ENCODE results near the gene SH3D19. TPM values are rescaled to one million over a fixed set of nuclear protein-coding genes. Genes with fewer than 3 reads are reported as not detected.
"Not testable (repeated sequence)": the region's sequence is repeated elsewhere in the genome, so short reads cannot be mapped to it uniquely, and the experiment has no call there.

Gene SH3D19
- total RNA-seq, 1 donor from 2014 or later: 4.9 TPM

DNA sequence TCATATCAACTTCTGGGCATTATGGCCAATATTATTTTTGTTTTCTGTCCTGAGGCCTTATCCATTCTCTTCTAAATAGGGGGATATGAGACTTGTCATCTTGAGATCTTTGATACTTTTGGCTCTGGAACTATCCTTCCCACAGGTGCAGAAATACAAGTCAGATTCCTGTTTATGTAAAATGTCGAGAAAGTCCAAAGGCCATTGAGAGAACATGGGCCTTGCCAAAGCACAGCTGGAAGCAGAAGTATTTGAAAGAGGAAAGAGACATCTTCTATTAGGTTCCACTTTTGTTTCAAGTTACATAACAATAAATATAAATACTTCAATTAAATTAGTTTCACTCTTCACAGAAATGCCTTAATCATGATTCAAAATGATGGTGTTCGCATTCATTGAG, 69.3 kb downstream of the SH3D19 start:
- no peak overlapping the region for H3K4me3 Mint-ChIP-seq (ENCODE audit: unreplicated experiment)
- no peaks in the 10 kb centered on the region for H3K4me1 Mint-ChIP-seq (ENCODE audit: low read depth, unreplicated experiment)
- TF ChIP-seq, protein P1, sequence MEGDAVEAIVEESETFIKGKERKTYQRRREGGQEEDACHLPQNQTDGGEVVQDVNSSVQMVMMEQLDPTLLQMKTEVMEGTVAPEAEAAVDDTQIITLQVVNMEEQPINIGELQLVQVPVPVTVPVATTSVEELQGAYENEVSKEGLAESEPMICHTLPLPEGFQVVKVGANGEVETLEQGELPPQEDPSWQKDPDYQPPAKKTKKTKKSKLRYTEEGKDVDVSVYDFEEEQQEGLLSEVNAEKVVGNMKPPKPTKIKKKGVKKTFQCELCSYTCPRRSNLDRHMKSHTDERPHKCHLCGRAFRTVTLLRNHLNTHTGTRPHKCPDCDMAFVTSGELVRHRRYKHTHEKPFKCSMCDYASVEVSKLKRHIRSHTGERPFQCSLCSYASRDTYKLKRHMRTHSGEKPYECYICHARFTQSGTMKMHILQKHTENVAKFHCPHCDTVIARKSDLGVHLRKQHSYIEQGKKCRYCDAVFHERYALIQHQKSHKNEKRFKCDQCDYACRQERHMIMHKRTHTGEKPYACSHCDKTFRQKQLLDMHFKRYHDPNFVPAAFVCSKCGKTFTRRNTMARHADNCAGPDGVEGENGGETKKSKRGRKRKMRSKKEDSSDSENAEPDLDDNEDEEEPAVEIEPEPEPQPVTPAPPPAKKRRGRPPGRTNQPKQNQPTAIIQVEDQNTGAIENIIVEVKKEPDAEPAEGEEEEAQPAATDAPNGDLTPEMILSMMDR (IDR thresholded peaks at IDR 0.05; ENCODE audit: partially characterized antibody, unreplicated experiment): no peak
- H3K9me3 Mint-ChIP-seq (ENCODE audit: unreplicated experiment): peaks cover 1% of the 10 kb centered on the region
- peaks cover 3% of the 10 kb centered on the region for H3K36me3 Mint-ChIP-seq (ENCODE audit: unreplicated experiment)
- no peak for DNase-seq
- H3K27ac Mint-ChIP-seq (ENCODE audit: unreplicated experiment): no peak overlapping the region
- H3K27me3 Mint-ChIP-seq (ENCODE audit: unreplicated experiment): no peaks in the 10 kb centered on the region

DNA sequence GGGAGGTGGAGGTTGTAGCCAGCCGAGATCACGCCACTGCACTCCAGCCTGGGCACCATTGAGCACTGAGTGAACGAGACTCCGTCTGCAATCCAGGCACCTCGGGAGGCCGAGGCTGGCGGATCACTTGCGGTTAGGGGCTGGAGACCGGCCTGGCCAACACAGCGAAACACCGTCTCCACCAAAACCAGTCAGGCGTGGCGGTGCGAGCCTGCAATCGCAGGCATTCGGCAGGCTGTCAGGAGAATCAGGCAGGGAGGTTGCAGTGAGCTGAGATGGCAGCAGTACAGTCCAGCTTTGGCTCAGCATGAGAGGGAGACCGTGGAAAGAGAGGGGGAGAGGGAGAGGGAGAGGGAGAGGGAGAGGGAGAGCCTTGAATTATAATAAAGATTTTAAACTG, 69.7 kb downstream of the SH3D19 start:
- H3K4me3 Mint-ChIP-seq (ENCODE audit: unreplicated experiment); H3K27me3 Mint-ChIP-seq (ENCODE audit: unreplicated experiment); H3K4me1 Mint-ChIP-seq (ENCODE audit: low read depth, unreplicated experiment); H3K36me3 Mint-ChIP-seq (ENCODE audit: unreplicated experiment); DNase-seq; H3K27ac Mint-ChIP-seq (ENCODE audit: unreplicated experiment); H3K9me3 Mint-ChIP-seq (ENCODE audit: unreplicated experiment): not testable (repeated sequence)

DNA sequence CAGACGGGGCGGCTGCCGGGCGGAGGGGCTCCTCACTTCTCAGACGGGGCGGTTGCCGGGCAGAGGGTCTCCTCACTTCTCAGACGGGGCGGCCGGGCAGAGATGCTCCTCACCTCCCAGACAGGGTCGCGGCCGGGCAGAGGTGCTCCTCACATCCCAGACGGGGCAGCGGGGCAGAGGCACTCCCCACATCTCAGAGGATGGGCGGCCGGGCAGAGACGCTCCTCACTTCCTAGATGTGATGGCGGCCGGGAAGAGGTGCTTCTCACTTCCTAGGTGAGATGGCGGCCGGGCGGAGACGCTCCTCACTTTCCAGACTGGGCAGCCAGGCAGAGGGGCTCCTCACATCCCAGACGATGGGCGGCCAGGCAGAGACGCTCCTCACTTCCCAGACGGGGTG, 70.2 kb downstream of the SH3D19 start:
- not testable (repeated sequence) for H3K9me3 Mint-ChIP-seq (ENCODE audit: unreplicated experiment); DNase-seq; H3K4me1 Mint-ChIP-seq (ENCODE audit: low read depth, unreplicated experiment); H3K27ac Mint-ChIP-seq (ENCODE audit: unreplicated experiment); H3K4me3 Mint-ChIP-seq (ENCODE audit: unreplicated experiment); H3K27me3 Mint-ChIP-seq (ENCODE audit: unreplicated experiment); H3K36me3 Mint-ChIP-seq (ENCODE audit: unreplicated experiment)

DNA sequence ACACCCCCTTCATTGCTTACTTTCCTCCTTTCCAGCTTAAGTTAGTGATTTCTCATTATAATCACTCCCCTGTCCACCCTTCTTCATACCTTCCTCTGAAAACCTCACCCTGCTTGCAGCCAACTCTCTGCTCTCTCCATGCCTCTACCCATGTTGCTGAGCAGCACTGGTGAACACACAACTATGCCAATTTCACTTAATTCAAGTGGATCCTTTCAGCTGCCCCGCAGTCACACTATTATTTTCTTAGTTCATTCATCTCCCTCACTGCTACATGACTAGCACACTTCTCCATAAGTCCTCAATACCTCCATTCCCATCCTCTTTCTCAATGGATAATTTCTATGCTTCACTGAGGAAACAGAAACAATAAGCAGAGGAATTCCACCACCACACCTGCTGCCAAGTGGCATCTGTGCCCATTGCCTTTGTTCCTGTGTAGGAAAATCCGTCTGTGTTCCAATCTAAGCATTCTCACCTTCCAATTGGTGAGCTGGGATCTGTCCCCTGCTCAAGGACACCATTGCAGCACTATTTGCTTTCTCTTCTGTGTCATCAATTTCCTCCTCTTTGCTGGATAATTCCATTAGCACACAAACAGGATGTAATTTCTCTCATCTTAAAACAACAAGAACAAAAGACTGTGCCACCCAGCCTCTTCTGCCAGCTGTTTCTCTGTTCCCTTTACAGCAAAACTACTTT, 73.7 kb downstream of the SH3D19 start:
- no peak for DNase-seq
- H3K4me3 Mint-ChIP-seq (ENCODE audit: unreplicated experiment): no peak overlapping the region
- no peaks in the 10 kb centered on the region for H3K9me3 Mint-ChIP-seq (ENCODE audit: unreplicated experiment)
- H3K36me3 Mint-ChIP-seq (ENCODE audit: unreplicated experiment): no peaks in the 10 kb centered on the region
- H3K4me1 Mint-ChIP-seq (ENCODE audit: low read depth, unreplicated experiment): no peaks in the 10 kb centered on the region
- H3K27ac Mint-ChIP-seq (ENCODE audit: unreplicated experiment): no peak overlapping the region
- TF ChIP-seq, protein P1 (IDR thresholded peaks at IDR 0.05; ENCODE audit: partially characterized antibody, unreplicated experiment): no peak
- no peaks in the 10 kb centered on the region for H3K27me3 Mint-ChIP-seq (ENCODE audit: unreplicated experiment)

DNA sequence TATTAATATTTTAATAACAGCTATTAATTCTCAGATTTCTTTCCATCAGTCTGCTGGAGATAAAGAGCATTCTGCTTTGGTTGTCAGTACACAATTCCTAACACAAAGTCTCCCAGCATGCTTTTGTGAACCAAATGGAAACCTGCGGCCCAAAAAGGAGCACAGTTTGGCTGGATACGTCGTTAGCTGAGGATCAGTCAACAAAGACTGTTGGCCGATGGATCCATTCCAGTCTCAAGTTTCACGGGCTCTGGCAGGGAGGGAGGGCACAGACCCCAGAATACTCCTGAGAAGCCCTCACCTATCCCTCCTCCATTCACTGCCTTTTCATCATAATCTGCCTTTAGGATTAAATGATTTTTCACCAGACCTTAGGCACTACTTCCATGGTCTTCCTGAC, 74.7 kb downstream of the SH3D19 start:
- no peaks in the 10 kb centered on the region for H3K27me3 Mint-ChIP-seq (ENCODE audit: unreplicated experiment)
- TF ChIP-seq, protein P1 (IDR thresholded peaks at IDR 0.05; ENCODE audit: partially characterized antibody, unreplicated experiment): no peak
- no peak overlapping the region for H3K27ac Mint-ChIP-seq (ENCODE audit: unreplicated experiment)
- no peak overlapping the region for H3K4me3 Mint-ChIP-seq (ENCODE audit: unreplicated experiment)
- no peaks in the 10 kb centered on the region for H3K9me3 Mint-ChIP-seq (ENCODE audit: unreplicated experiment)
- no peaks in the 10 kb centered on the region for H3K4me1 Mint-ChIP-seq (ENCODE audit: low read depth, unreplicated experiment)
- no peak for DNase-seq
- H3K36me3 Mint-ChIP-seq (ENCODE audit: unreplicated experiment): no peaks in the 10 kb centered on the region

DNA sequence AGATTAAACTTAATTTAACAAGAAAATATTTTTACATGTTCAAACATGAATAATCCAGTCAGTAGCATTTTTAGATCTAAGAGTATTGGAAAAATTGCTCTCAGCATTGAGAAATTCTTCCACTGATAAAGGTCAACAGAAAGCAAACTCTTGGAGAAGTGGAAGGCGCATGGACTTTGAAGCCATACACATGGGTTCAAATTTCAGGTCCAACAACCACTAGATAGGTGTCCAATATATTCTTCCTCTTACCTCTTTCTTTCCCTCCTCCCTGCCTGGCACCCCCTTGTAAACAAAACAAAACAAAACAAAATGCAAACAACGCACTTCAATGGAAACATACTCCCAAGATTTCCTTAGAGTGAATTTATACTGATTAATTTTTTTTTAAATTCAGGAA, 76.9 kb downstream of the SH3D19 start:
- Mint-ChIP-seq H3K4me1 (ENCODE audit: low read depth, unreplicated experiment) (no peaks in the 10 kb centered on the region), H3K36me3 (ENCODE audit: unreplicated experiment) (no peaks in the 10 kb centered on the region), H3K27me3 (ENCODE audit: unreplicated experiment) (no peaks in the 10 kb centered on the region), H3K9me3 (ENCODE audit: unreplicated experiment) (no peaks in the 10 kb centered on the region), H3K4me3 (ENCODE audit: unreplicated experiment) (no peak overlapping the region), H3K27ac (ENCODE audit: unreplicated experiment) (no peak overlapping the region)
- no peak for DNase-seq
- TF ChIP-seq, protein P1 (IDR thresholded peaks at IDR 0.05; ENCODE audit: partially characterized antibody, unreplicated experiment): no peak

All from glutamatergic neuron (in vitro differentiated cells).